Measurements from ENCODE around the gene MRPL14.

GRCh38 chr6:44102527-44102926 is 24.7 kb downstream of the MRPL14 start:
- TF ChIP-seq EZH2 (IDR thresholded peaks at IDR 0.05), result no peak
- no peak for TF ChIP-seq CTCF (IDR thresholded peaks at IDR 0.05)

Measured in neural progenitor cell (in vitro differentiated cells).